Measurements from ENCODE around the gene CCT8.

GRCh38 chr21:29074007-29074376 lies 544 bp upstream of the CCT8 start:
- no peak for TF ChIP-seq EZH2 (IDR thresholded peaks at IDR 0.05)
- no peak for TF ChIP-seq POLR2AphosphoS5 (IDR thresholded peaks at IDR 0.05; ENCODE audit: borderline replicate concordance, low read depth, low read length)
